ENCODE data around the gene APPBP2. TPM values are rescaled to one million over a fixed set of nuclear protein-coding genes. Genes with fewer than 3 reads are reported as not detected.
"Not testable (repeated sequence)": the region's sequence is repeated elsewhere in the genome, so short reads cannot be mapped to it uniquely, and the experiment has no call there.

Gene APPBP2
- polyA plus RNA-seq, 1 donor (not counting 4 experiments of a cell fraction or from before 2014, with no cell fraction given), result 21.1 TPM

DNA sequence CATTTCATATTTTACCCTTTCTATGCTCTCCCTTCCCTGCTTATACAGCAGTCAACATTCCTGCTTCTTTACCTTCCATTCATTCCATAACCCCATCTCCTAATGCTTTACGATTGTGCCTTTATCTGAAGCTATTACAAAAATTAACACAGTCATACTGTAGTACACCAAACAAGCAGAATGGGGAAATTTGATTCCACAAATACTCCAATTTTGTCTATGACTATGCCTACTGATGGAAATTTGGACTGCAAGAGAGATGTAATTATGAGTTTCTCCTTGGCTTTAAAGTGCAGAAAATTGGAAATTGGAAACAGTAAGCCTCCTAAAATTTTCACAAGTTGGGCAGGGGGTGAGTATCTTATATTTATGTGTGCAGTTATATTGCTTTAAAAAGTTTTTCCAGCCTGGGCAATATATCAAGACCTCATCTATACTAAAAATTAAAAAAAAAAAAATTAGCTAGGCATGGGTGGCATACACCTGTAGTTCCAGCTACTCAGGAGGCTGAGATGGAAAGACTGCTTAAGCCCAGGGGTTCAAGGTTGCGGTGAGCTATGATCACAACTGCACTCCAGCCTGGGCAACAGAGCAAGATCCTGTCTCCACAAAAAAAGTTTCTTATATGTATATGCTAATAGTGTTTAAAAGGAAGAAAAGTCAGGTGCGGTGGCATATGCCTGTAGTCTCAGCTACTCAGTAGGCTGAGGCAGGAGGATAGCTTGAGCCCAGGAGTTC, 3.0 kb downstream of the APPBP2 start:
- Histone ChIP-seq H3K4me3 (ENCODE audit: control insufficient read depth in 2 of 3, extremely low read depth in 1 of 3, insufficient read depth in 2 of 3, low read depth in 1 of 3, low read length in 3 of 3) (no peak overlapping the region), H3K9ac (ENCODE audit: control insufficient read depth, extremely low read depth, insufficient read depth, low read length) (no peak overlapping the region), H3K27ac (ENCODE audit: control insufficient read depth, insufficient read depth, low read length) (no peak overlapping the region), H4K20me1 (ENCODE audit: control insufficient read depth, extremely low read depth, insufficient read depth, low read length) (no peaks in the 10 kb centered on the region), H3K79me2 (ENCODE audit: control insufficient read depth, insufficient read depth, low read length) (peaks cover 68% of the 10 kb centered on the region), H3K27me3 (ENCODE audit: control insufficient read depth, extremely low read depth, insufficient read depth, low read length) (no peaks in the 10 kb centered on the region), H3K4me1 (ENCODE audit: control insufficient read depth, extremely low read depth, insufficient read depth, low read length) (peaks cover 3% of the 10 kb centered on the region), H2AFZ (ENCODE audit: control insufficient read depth, low read length) (no peak overlapping the region), H3K36me3 (ENCODE audit: control insufficient read depth in 2 of 2, extremely low read depth in 1 of 2, insufficient read depth in 2 of 2, low read length in 2 of 2) (peaks cover 5% of the 10 kb centered on the region in 2 experiments), H3K9me3 (ENCODE audit: control insufficient read depth, low read depth, low read length) (no peaks in the 10 kb centered on the region), H3K9me1 (ENCODE audit: control insufficient read depth, extremely low read depth, insufficient read depth, low read length) (peaks cover 10% of the 10 kb centered on the region), H3K4me2 (ENCODE audit: control insufficient read depth, extremely low read depth, insufficient read depth, low read depth, low read length) (no peak overlapping the region)
- TF ChIP-seq, protein P1, sequence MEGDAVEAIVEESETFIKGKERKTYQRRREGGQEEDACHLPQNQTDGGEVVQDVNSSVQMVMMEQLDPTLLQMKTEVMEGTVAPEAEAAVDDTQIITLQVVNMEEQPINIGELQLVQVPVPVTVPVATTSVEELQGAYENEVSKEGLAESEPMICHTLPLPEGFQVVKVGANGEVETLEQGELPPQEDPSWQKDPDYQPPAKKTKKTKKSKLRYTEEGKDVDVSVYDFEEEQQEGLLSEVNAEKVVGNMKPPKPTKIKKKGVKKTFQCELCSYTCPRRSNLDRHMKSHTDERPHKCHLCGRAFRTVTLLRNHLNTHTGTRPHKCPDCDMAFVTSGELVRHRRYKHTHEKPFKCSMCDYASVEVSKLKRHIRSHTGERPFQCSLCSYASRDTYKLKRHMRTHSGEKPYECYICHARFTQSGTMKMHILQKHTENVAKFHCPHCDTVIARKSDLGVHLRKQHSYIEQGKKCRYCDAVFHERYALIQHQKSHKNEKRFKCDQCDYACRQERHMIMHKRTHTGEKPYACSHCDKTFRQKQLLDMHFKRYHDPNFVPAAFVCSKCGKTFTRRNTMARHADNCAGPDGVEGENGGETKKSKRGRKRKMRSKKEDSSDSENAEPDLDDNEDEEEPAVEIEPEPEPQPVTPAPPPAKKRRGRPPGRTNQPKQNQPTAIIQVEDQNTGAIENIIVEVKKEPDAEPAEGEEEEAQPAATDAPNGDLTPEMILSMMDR (optimal IDR thresholded peaks at IDR 0.05 in 1 of 3, IDR thresholded peaks at IDR 0.05 in 1 of 3, conservative IDR thresholded peaks at IDR 0.05 in 1 of 3; ENCODE audit: extremely low read depth in 1 of 3, insufficient read depth in 2 of 3, low read length in 3 of 3), result no peak
- no peak for TF ChIP-seq EZH2 (IDR thresholded peaks at IDR 0.05; ENCODE audit: low read length)
- no peak for DNase-seq (ENCODE audit: low read depth, low spot score)
- FAIRE-seq, result no peak
- dilution Hi-C loops (cut with MboI; ENCODE audit: extremely low pct_ligation_motif_present, low sequenced_read_pairs), result no loop called here

DNA sequence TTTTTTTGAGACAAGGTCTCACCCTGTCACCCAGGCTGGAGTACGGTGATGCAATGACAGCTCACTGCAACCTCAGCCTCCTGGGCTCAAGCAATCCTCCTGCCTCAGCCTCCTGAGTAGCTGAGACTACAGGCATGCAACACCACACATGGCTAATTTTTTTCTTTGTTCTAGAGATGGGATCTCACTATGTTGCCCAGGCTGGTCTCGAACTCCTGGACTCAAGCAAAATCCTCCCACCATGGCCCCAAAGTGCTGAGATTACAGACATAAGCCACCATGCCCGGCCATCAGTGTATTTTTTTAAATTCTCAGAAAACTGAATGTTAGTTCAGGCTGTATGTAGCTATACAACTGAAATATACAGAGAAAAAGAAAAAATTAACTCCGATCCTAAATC, 6.2 kb downstream of the APPBP2 start:
- H3K27ac ChIP-seq (ENCODE audit: control insufficient read depth, insufficient read depth, low read length), result no peak overlapping the region
- H4K20me1 ChIP-seq (ENCODE audit: control insufficient read depth, extremely low read depth, insufficient read depth, low read length), result no peaks in the 10 kb centered on the region
- DNase-seq (ENCODE audit: low read depth, low spot score), result no peak
- H3K9me3 ChIP-seq (ENCODE audit: control insufficient read depth, low read depth, low read length), result no peaks in the 10 kb centered on the region
- H3K9me1 ChIP-seq (ENCODE audit: control insufficient read depth, extremely low read depth, insufficient read depth, low read length), result peaks cover 10% of the 10 kb centered on the region
- no peak overlapping the region for H2AFZ ChIP-seq (ENCODE audit: control insufficient read depth, low read length)
- no peak overlapping the region for H3K4me3 ChIP-seq (ENCODE audit: control insufficient read depth in 2 of 3, extremely low read depth in 1 of 3, insufficient read depth in 2 of 3, low read depth in 1 of 3, low read length in 3 of 3)
- no peak for TF ChIP-seq EZH2 (IDR thresholded peaks at IDR 0.05; ENCODE audit: low read length)
- TF ChIP-seq, protein P1 (optimal IDR thresholded peaks at IDR 0.05 in 1 of 3, IDR thresholded peaks at IDR 0.05 in 1 of 3, conservative IDR thresholded peaks at IDR 0.05 in 1 of 3; ENCODE audit: extremely low read depth in 1 of 3, insufficient read depth in 2 of 3, low read length in 3 of 3), result no peak
- dilution Hi-C loops (cut with MboI; ENCODE audit: extremely low pct_ligation_motif_present, low sequenced_read_pairs), result no loop called here
- H3K4me2 ChIP-seq (ENCODE audit: control insufficient read depth, extremely low read depth, insufficient read depth, low read depth, low read length), result no peak overlapping the region
- no peak for FAIRE-seq
- no peak overlapping the region for H3K9ac ChIP-seq (ENCODE audit: control insufficient read depth, extremely low read depth, insufficient read depth, low read length)
- H3K79me2 ChIP-seq (ENCODE audit: control insufficient read depth, insufficient read depth, low read length), result peaks cover 60% of the 10 kb centered on the region
- H3K27me3 ChIP-seq (ENCODE audit: control insufficient read depth, extremely low read depth, insufficient read depth, low read length), result no peaks in the 10 kb centered on the region
- peaks cover 5 to 8% of the 10 kb centered on the region in 2 experiments for H3K36me3 ChIP-seq (ENCODE audit: control insufficient read depth in 2 of 2, extremely low read depth in 1 of 2, insufficient read depth in 2 of 2, low read length in 2 of 2)
- H3K4me1 ChIP-seq (ENCODE audit: control insufficient read depth, extremely low read depth, insufficient read depth, low read length), result no peaks in the 10 kb centered on the region

DNA sequence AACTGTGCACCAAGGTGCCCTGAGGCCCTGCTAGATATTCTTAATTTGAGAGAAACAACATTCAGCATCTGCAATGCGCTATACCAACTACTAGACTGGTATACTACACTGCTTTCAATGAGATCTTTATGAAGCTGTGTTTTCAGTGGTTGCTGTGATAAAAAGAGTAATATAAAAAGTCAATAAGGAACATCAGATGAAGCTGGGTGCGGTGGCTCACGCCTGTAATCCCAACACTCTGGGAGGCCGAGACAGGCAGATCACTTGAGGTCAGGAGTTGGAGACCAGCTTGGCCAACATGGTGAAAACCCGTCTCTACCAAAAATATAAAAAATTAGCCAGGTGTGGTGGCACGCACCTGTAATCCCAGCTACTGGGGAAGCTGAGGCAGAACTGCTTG, 10.4 kb downstream of the APPBP2 start:
- H3K36me3 ChIP-seq (ENCODE audit: control insufficient read depth in 2 of 2, extremely low read depth in 1 of 2, insufficient read depth in 2 of 2, low read length in 2 of 2); H4K20me1 ChIP-seq (ENCODE audit: control insufficient read depth, extremely low read depth, insufficient read depth, low read length); DNase-seq (ENCODE audit: low read depth, low spot score); H3K27ac ChIP-seq (ENCODE audit: control insufficient read depth, insufficient read depth, low read length); H3K9me3 ChIP-seq (ENCODE audit: control insufficient read depth, low read depth, low read length); H3K4me2 ChIP-seq (ENCODE audit: control insufficient read depth, extremely low read depth, insufficient read depth, low read depth, low read length); H3K9ac ChIP-seq (ENCODE audit: control insufficient read depth, extremely low read depth, insufficient read depth, low read length); H3K9me1 ChIP-seq (ENCODE audit: control insufficient read depth, extremely low read depth, insufficient read depth, low read length); H3K27me3 ChIP-seq (ENCODE audit: control insufficient read depth, extremely low read depth, insufficient read depth, low read length); FAIRE-seq; dilution Hi-C loops (cut with MboI; ENCODE audit: extremely low pct_ligation_motif_present, low sequenced_read_pairs); H3K4me3 ChIP-seq (ENCODE audit: control insufficient read depth in 2 of 3, extremely low read depth in 1 of 3, insufficient read depth in 2 of 3, low read depth in 1 of 3, low read length in 3 of 3); H3K4me1 ChIP-seq (ENCODE audit: control insufficient read depth, extremely low read depth, insufficient read depth, low read length); H2AFZ ChIP-seq (ENCODE audit: control insufficient read depth, low read length): not testable (repeated sequence)
- H3K79me2 ChIP-seq (ENCODE audit: control insufficient read depth, insufficient read depth, low read length), result peaks cover 36% of the 10 kb centered on the region

DNA sequence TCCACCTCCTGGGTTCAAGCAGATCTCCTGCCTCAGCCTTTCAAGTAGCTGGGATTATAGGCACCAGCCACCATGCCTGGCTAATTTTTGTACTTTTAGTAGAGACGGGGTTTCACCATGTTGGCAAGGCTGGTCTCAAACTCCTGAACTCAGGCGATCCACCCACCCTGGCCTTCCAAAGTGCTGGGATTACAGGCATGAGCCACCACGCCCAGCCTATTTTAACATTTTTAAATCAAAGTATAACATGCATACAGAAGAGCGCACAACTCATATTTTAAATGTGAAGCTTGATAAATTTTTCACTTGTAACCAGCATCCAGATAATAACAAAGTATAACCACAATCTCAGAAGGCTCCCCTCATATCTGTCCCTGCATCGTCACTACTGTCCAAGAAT, 10.8 kb downstream of the APPBP2 start:
- H3K27me3 ChIP-seq (ENCODE audit: control insufficient read depth, extremely low read depth, insufficient read depth, low read length); H3K9ac ChIP-seq (ENCODE audit: control insufficient read depth, extremely low read depth, insufficient read depth, low read length); dilution Hi-C loops (cut with MboI; ENCODE audit: extremely low pct_ligation_motif_present, low sequenced_read_pairs); H3K4me2 ChIP-seq (ENCODE audit: control insufficient read depth, extremely low read depth, insufficient read depth, low read depth, low read length); H3K4me3 ChIP-seq (ENCODE audit: control insufficient read depth in 2 of 3, extremely low read depth in 1 of 3, insufficient read depth in 2 of 3, low read depth in 1 of 3, low read length in 3 of 3); H4K20me1 ChIP-seq (ENCODE audit: control insufficient read depth, extremely low read depth, insufficient read depth, low read length); H3K27ac ChIP-seq (ENCODE audit: control insufficient read depth, insufficient read depth, low read length); H3K9me1 ChIP-seq (ENCODE audit: control insufficient read depth, extremely low read depth, insufficient read depth, low read length); DNase-seq (ENCODE audit: low read depth, low spot score); H3K4me1 ChIP-seq (ENCODE audit: control insufficient read depth, extremely low read depth, insufficient read depth, low read length); H3K36me3 ChIP-seq (ENCODE audit: control insufficient read depth in 2 of 2, extremely low read depth in 1 of 2, insufficient read depth in 2 of 2, low read length in 2 of 2); H2AFZ ChIP-seq (ENCODE audit: control insufficient read depth, low read length); FAIRE-seq; H3K9me3 ChIP-seq (ENCODE audit: control insufficient read depth, low read depth, low read length): not testable (repeated sequence)
- H3K79me2 ChIP-seq (ENCODE audit: control insufficient read depth, insufficient read depth, low read length), result peaks cover 37% of the 10 kb centered on the region

Measured in keratinocyte (primary cell).